Medulla oblongata (tissue), 1 donor: ENCODE results near the gene NOP16.

Experiments used
- DNase-seq: peaks from one replicate; pipeline ENCODE4 v3.0.0-alpha.2; 2015; ENCODE audit errors: extremely low spot score

Gene NOP16

GRCh38 chr5:176386491-176386890 lies 1.9 kb downstream of the NOP16 start:
- no peak for DNase-seq

- DNase-seq = no peak
Measured at GRCh38 chr5:176384991-176385390, 3.4 kb downstream of the NOP16 start.

GRCh38 chr5:176384366-176384930 lies 4.0 kb downstream of the NOP16 start:
- DNase-seq = no peak

GRCh38 chr5:176383961-176384360 lies 4.4 kb downstream of the NOP16 start:
- DNase-seq = no peak

- DNase-seq = no peak
Measured at GRCh38 chr5:176383248-176383905, 5.0 kb downstream of the NOP16 start.

- DNase-seq = no peak
Measured at GRCh38 chr5:176382721-176383120, 5.7 kb downstream of the NOP16 start.

- no peak for DNase-seq
Measured at GRCh38 chr5:176381979-176382378, 6.4 kb downstream of the NOP16 start.

GRCh38 chr5:176381423-176381822 lies 7.0 kb downstream of the NOP16 start:
- DNase-seq = no peak

GRCh38 chr5:176379881-176380280 lies 8.5 kb downstream of the NOP16 start:
- DNase-seq = no peak

GRCh38 chr5:176373100-176373818 lies 15.1 kb downstream of the NOP16 start:
- DNase-seq = peak; percentile 27

GRCh38 chr5:176371621-176372539 lies 16.5 kb downstream of the NOP16 start:
- peak; percentile 50 for DNase-seq

GRCh38 chr5:176369934-176370711 lies 18.3 kb downstream of the NOP16 start:
- DNase-seq = no peak

- DNase-seq = no peak
Measured at GRCh38 chr5:176368726-176369125, 19.7 kb downstream of the NOP16 start.

GRCh38 chr5:176366232-176366894 lies 22.0 kb downstream of the NOP16 start:
- DNase-seq = no peak

- peak; percentile 27 for DNase-seq
Measured at GRCh38 chr5:176365351-176366231, 22.8 kb downstream of the NOP16 start, which contains the start of gene ARL10. Gene ARL10 (plus strand): TSS chr5:176365487. CDS start chr5:176365564, 77 bp downstream.

GRCh38 chr5:176364765-176365350 lies 23.5 kb downstream of the NOP16 start:
- DNase-seq = no peak

GRCh38 chr5:176362233-176362490 lies 26.2 kb downstream of the NOP16 start:
- DNase-seq = no peak

- DNase-seq = peak; percentile 94
Measured at GRCh38 chr5:176361437-176362232, 26.8 kb downstream of the NOP16 start, which contains the start of gene KIAA1191. Gene KIAA1191 (minus strand): TSS chr5:176361764. CDS start chr5:176359508, 2,256 bp downstream.
